IMR-90 (cell line): ENCODE data around the gene GPR152. TPM values are rescaled to one million over a fixed set of nuclear protein-coding genes. Genes with fewer than 3 reads are reported as not detected.

Experiments used
- ATAC-seq: fragments of 200-7000 bp; cut with Tn5 transposase; 2 replicates; pipeline ENCODE4 v1.9.1; 2020; ENCODE audit warnings: low read depth, mild to moderate bottlenecking, moderate library complexity
- BruUV-seq: library from RNA; stranded (reverse); fragments of 400-500 nt; replicated peaks from 2 replicates; lab custom pipeline; 2021; lab: Mats Ljungman, UMichigan
- CTCF ChIA-PET: fragments of 300-600 bp; formaldehyde crosslinking; extraction: SDS; loops from one replicate; lab custom pipeline; 2021; ENCODE audit warnings: antibody characterized with exemption; lab: Yijun Ruan, JAX
- POLR2A ChIA-PET: fragments of 300-600 bp; sonication (Branson Sonifier 250); formaldehyde crosslinking; loops from one replicate; lab custom pipeline; 2022; ENCODE audit warnings: antibody characterized with exemption; ENCODE audit not compliant: unreplicated experiment; lab: Charles Lee
- DNase-seq: peaks from one replicate; pipeline ENCODE4 v3.0.0; 2013
- H2AFZ ChIP-seq: replicated peaks from 2 replicates; pipeline ENCODE3; 2013; ENCODE audit warnings: low read length, mild to moderate bottlenecking; ENCODE audit not compliant: poor library complexity
- H2AK5ac ChIP-seq: 2 replicates; pipeline ENCODE4 v1.6.1; 2013; ENCODE audit warnings: low read depth, low read length, inconsistent platforms
- H2AK9ac ChIP-seq: replicated peaks from 2 replicates; pipeline ENCODE3; 2013; ENCODE audit warnings: mild to moderate bottlenecking, low read depth, low read length, moderate library complexity; ENCODE audit not compliant: poor library complexity
- H2BK120ac ChIP-seq: 2 replicates; pipeline ENCODE4 v1.6.1; 2013; ENCODE audit warnings: low read depth, low read length, inconsistent platforms
- H2BK15ac ChIP-seq: 3 replicates; pipeline ENCODE4 v1.6.1; 2013; ENCODE audit warnings: low read depth, low read length, inconsistent platforms
- H2BK20ac ChIP-seq: 2 replicates; pipeline ENCODE4 v1.6.1; 2013; ENCODE audit warnings: low read depth, mild to moderate bottlenecking, inconsistent platforms, low read length, moderate library complexity
- H2BK5ac ChIP-seq: 2 replicates; pipeline ENCODE4 v1.6.1; 2013; ENCODE audit warnings: mild to moderate bottlenecking, low read depth, low read length, inconsistent platforms; ENCODE audit not compliant: poor library complexity, severe bottlenecking
- H3K14ac ChIP-seq: replicated peaks from 2 replicates; pipeline ENCODE4 v1.6.1; 2013; ENCODE audit warnings: low read depth, low read length, inconsistent platforms
- H3K18ac ChIP-seq: 2 replicates; pipeline ENCODE4 v1.6.1; 2013; ENCODE audit warnings: low read depth, low read length, control low read depth
- H3K23ac ChIP-seq: 2 replicates; pipeline ENCODE4 v1.6.1; 2013; ENCODE audit warnings: low read depth, low read length, inconsistent platforms
- H3K27ac ChIP-seq: 2 replicates; pipeline ENCODE4 v1.5.1; 2013; ENCODE audit warnings: mild to moderate bottlenecking, control low read depth, low read length; ENCODE audit not compliant: insufficient read depth
- H3K27me3 ChIP-seq: 2 replicates; pipeline ENCODE4 v1.6.1; 2013; ENCODE audit warnings: low read length; ENCODE audit not compliant: control insufficient read depth, insufficient read depth
- H3K36me3 ChIP-seq: 2 replicates; pipeline ENCODE4 v1.6.1; 2013; ENCODE audit warnings: low read length, mixed read lengths; ENCODE audit not compliant: control insufficient read depth, insufficient read depth
- H3K4ac ChIP-seq: 2 replicates; pipeline ENCODE4 v1.6.1; 2013; ENCODE audit warnings: low read depth, low read length, inconsistent platforms
- H3K4me1 ChIP-seq: 2 replicates; pipeline ENCODE4 v1.6.1; 2013; ENCODE audit warnings: low read length, mixed read lengths; ENCODE audit not compliant: control insufficient read depth, insufficient read depth
- H3K4me2 ChIP-seq: 2 replicates; pipeline ENCODE4 v1.6.1; 2013; ENCODE audit warnings: low read depth, mild to moderate bottlenecking, control low read depth, low read length, moderate library complexity
- H3K4me3 ChIP-seq: 2 replicates; pipeline ENCODE4 v1.5.1; 2013; ENCODE audit warnings: low read depth, mild to moderate bottlenecking, control low read depth, low read length, moderate library complexity; ENCODE audit not compliant: insufficient read depth
- H3K56ac ChIP-seq: 2 replicates; pipeline ENCODE4 v1.6.1; 2013; ENCODE audit warnings: low read length, inconsistent platforms; ENCODE audit not compliant: insufficient read depth; ENCODE audit errors: extremely low read depth
- H3K79me1 ChIP-seq, 2 experiments: 2 replicates each; pipeline ENCODE4 v1.6.1; 2013; ENCODE audit warnings: low read length in 2 of 2, inconsistent platforms in 1 of 2, low read depth in 1 of 2
- H3K9ac ChIP-seq: 2 replicates; pipeline ENCODE4 v1.6.1; 2013; ENCODE audit warnings: low read depth, low read length, control low read depth
- H3K9me1 ChIP-seq: 2 replicates; pipeline ENCODE4 v1.6.1; 2013; ENCODE audit warnings: low read length, inconsistent platforms; ENCODE audit not compliant: insufficient read depth
- H3K9me3 ChIP-seq: 2 replicates; pipeline ENCODE4 v1.6.1; 2013; ENCODE audit warnings: low read length; ENCODE audit not compliant: control insufficient read depth, insufficient read depth
- H4K20me1 ChIP-seq: 2 replicates; pipeline ENCODE4 v1.6.1; 2013; ENCODE audit warnings: low read length, inconsistent platforms; ENCODE audit not compliant: insufficient read depth
- H4K5ac ChIP-seq: 2 replicates; pipeline ENCODE4 v1.6.1; 2013; ENCODE audit warnings: mild to moderate bottlenecking, low read depth, low read length, control low read depth
- H4K8ac ChIP-seq, 2 experiments: 2 replicates each; pipeline ENCODE4 v1.6.1; 2013; ENCODE audit warnings: low read depth in 2 of 2, low read length in 2 of 2, control low read depth in 1 of 2, inconsistent platforms in 1 of 2
- H4K91ac ChIP-seq: 2 replicates; pipeline ENCODE4 v1.6.1; 2013; ENCODE audit warnings: low read depth, low read length, inconsistent platforms; ENCODE audit not compliant: insufficient read depth
- CEBPB ChIP-seq: IDR thresholded peaks from 2 replicates; pipeline ENCODE4 v1.6.1; 2012; ENCODE audit warnings: low read depth, low read length, improper control_type of control experiment
- ELK1 ChIP-seq: fragments of 150-350 bp; IDR thresholded peaks from 2 replicates; pipeline ENCODE4 v1.6.1; 2016; ENCODE audit warnings: low read depth, mild to moderate bottlenecking, low read length, moderate library complexity, borderline replicate concordance
- MAFK ChIP-seq: IDR thresholded peaks from 2 replicates; pipeline ENCODE4 v1.6.1; 2012; ENCODE audit warnings: low read depth, low read length, improper control_type of control experiment
- RCOR1 ChIP-seq: IDR thresholded peaks from 2 replicates; pipeline ENCODE4 v1.6.1; 2012; ENCODE audit warnings: mild to moderate bottlenecking, low read length, improper control_type of control experiment; ENCODE audit not compliant: insufficient replicate concordance
- RFX5 ChIP-seq: IDR thresholded peaks from 2 replicates; pipeline ENCODE4 v1.8.0; 2012; ENCODE audit warnings: low read depth, mild to moderate bottlenecking, low read length, moderate library complexity
- USF2 ChIP-seq: fragments of 150-350 bp; IDR thresholded peaks from 2 replicates; pipeline ENCODE4 v1.6.1; 2017; ENCODE audit warnings: mild to moderate bottlenecking, antibody characterized with exemption, low read length, low read depth
- WGBS, 2 experiments: methylation state at CpG; one replicate each; pipeline versions ENCODE4 v1.1.5 to v1.1.7; 2013; ENCODE audit warnings: missing lambda C conversion rate in 2 of 2; ENCODE audit not compliant: insufficient read length in 1 of 2; ENCODE audit errors: extremely low coverage in 2 of 2; 5-methylcytosine and 5-hydroxymethylcytosine counted together
- dilution Hi-C: fragments of 300-500 bp; cut with HindIII; formaldehyde crosslinking; loops from one replicate; pipeline ENCODE4 v1.14.3; 2018; ENCODE audit warnings: low sequenced_read_pairs; ENCODE audit not compliant: unreplicated experiment
- in situ Hi-C: fragments of 300-500 bp; cut with MboI; formaldehyde crosslinking; loops from 3 replicates; pipeline ENCODE4 v1.14.3; 2019; ENCODE audit warnings: low sequenced_read_pairs, inconsistent platforms, mixed read lengths
- intact Hi-C: fragments of 100-400 bp; cut with micrococcal nuclease; formaldehyde crosslinking; loops from 2 replicates; pipeline ENCODE4 v1.10.0; 2022
- polyA plus RNA-seq, 3 experiments: library from polyadenylated mRNA; depleted of rRNA; stranded (reverse); fragments of >200 nt; gene quantifications; 2 replicates each; pipeline ENCODE4 v1.2.3, GENCODE V29; 2012; ENCODE audit warnings: low replicate concordance in 1 of 3
- total RNA-seq: library from RNA; depleted of rRNA; stranded (reverse); fragments of >200 nt; gene quantifications from 2 replicates; pipeline ENCODE4 v1.2.3, GENCODE V29; 2012

GPR152 gene
- total and polyA plus RNA-seq, 2 of the 4 experiments (the other 2 are of a cell fraction) = not detected

GRCh38 chr11:67417425-67417824 lies 35.1 kb downstream of the GPR152 start:
- intact Hi-C loops = no loop called here

More at GRCh38 chr11:67417425-67417824, 35.1 kb downstream of the GPR152 start:
- Histone ChIP-seq H4K20me1 (no peaks in the 10 kb centered on the region), H2AK5ac (no peak overlapping the region), H3K4ac (no peak overlapping the region), H3K4me2 (no peak overlapping the region), H3K27ac (no peak overlapping the region), H3K56ac (no peak overlapping the region), H3K18ac (no peak overlapping the region), H3K4me1 (peaks cover 5% of the 10 kb centered on the region; the same call in 1 of the 2 replicates), H2BK15ac (no peak overlapping the region), H3K9ac (no peak overlapping the region), H2BK20ac (no peak overlapping the region), H3K79me1 (no peaks in the 10 kb centered on the region), H4K8ac (no peak overlapping the region), H3K9me3 (no peaks in the 10 kb centered on the region), H2AFZ (no peak overlapping the region), H2AK9ac (no peak overlapping the region), H3K27me3 (peaks cover 17% of the 10 kb centered on the region), H3K4me3 (no peak overlapping the region), H2BK5ac (no peak overlapping the region), H3K23ac (no peak overlapping the region), H3K9me1 (no peaks in the 10 kb centered on the region), H4K5ac (no peak overlapping the region), H4K91ac (no peak overlapping the region), H3K36me3 (no peaks in the 10 kb centered on the region), H3K14ac (no peak overlapping the region), H2BK120ac (no peak overlapping the region)
- in situ Hi-C loops = no loop called here
- 61% methylated on average over 5 of the region's 12 CpGs; no CpG with 5 or more reads in 1 of the 2 experiments for WGBS, 2 experiments
- CTCF ChIA-PET = no interaction called here
- no peak for TF ChIP-seq CEBPB
- no peak for TF ChIP-seq ELK1
- TF ChIP-seq USF2 = no peak
- no peak for TF ChIP-seq MAFK
- TF ChIP-seq RCOR1 = no peak
- TF ChIP-seq RFX5 = no peak
- BruUV-seq = no TSS peak
- no peak for DNase-seq
- dilution Hi-C loops = no loop called here
- no peak for ATAC-seq
- POLR2A ChIA-PET = no interaction called here
